Fibroblast of villous mesenchyme (primary cell): ENCODE results near the gene FYN. TPM values are rescaled to one million over a fixed set of nuclear protein-coding genes. Genes with fewer than 3 reads are reported as not detected.

ENCODE experiments used
- DNase-seq: peaks from one replicate; pipeline ENCODE4 v3.0.0-alpha.2; 2010; ENCODE audit warnings: low read depth
- H3K4me3 ChIP-seq: 2 replicates; pipeline ENCODE4 v1.5.1; 2011; ENCODE audit warnings: low read depth, mild to moderate bottlenecking, low read length
- CTCF ChIP-seq: IDR thresholded peaks from 2 replicates; pipeline ENCODE4 v1.5.1; 2012; ENCODE audit warnings: low read depth, mild to moderate bottlenecking, low read length; ENCODE audit not compliant: insufficient read depth
- total RNA-seq: library from RNA; depleted of rRNA; stranded (reverse); fragments of >200 nt; gene quantifications from 2 replicates; pipeline ENCODE4 v1.2.3, GENCODE V29; 2012

Gene FYN
- total RNA-seq, 1 donor = 26.8 TPM

GRCh38 chr6:111743862-111744692 is 129.2 kb downstream of the FYN start:
- DNase-seq = peak; percentile 32
- no peak overlapping the region for H3K4me3 ChIP-seq
- no peak for TF ChIP-seq CTCF

GRCh38 chr6:111743360-111743759 is 129.9 kb downstream of the FYN start:
- TF ChIP-seq CTCF = no peak
- no peak for DNase-seq
- no peak overlapping the region for H3K4me3 ChIP-seq

GRCh38 chr6:111741177-111741952 is 131.9 kb downstream of the FYN start:
- DNase-seq = no peak
- TF ChIP-seq CTCF = no peak
- no peak overlapping the region for H3K4me3 ChIP-seq

GRCh38 chr6:111740506-111740905 is 132.7 kb downstream of the FYN start:
- H3K4me3 ChIP-seq = no peak overlapping the region
- no peak for DNase-seq
- no peak for TF ChIP-seq CTCF

GRCh38 chr6:111739257-111739696 is 134.0 kb downstream of the FYN start:
- TF ChIP-seq CTCF = no peak
- no peak overlapping the region for H3K4me3 ChIP-seq
- DNase-seq = no peak

GRCh38 chr6:111738631-111739030 is 134.6 kb downstream of the FYN start:
- no peak overlapping the region for H3K4me3 ChIP-seq
- DNase-seq = no peak
- TF ChIP-seq CTCF = no peak
